ENCODE measurements around the gene CXorf58.
"Not testable (repeated sequence)": the region's sequence is repeated elsewhere in the genome, so short reads cannot be mapped to it uniquely, and the experiment has no call there.

The CXorf58 gene

DNA sequence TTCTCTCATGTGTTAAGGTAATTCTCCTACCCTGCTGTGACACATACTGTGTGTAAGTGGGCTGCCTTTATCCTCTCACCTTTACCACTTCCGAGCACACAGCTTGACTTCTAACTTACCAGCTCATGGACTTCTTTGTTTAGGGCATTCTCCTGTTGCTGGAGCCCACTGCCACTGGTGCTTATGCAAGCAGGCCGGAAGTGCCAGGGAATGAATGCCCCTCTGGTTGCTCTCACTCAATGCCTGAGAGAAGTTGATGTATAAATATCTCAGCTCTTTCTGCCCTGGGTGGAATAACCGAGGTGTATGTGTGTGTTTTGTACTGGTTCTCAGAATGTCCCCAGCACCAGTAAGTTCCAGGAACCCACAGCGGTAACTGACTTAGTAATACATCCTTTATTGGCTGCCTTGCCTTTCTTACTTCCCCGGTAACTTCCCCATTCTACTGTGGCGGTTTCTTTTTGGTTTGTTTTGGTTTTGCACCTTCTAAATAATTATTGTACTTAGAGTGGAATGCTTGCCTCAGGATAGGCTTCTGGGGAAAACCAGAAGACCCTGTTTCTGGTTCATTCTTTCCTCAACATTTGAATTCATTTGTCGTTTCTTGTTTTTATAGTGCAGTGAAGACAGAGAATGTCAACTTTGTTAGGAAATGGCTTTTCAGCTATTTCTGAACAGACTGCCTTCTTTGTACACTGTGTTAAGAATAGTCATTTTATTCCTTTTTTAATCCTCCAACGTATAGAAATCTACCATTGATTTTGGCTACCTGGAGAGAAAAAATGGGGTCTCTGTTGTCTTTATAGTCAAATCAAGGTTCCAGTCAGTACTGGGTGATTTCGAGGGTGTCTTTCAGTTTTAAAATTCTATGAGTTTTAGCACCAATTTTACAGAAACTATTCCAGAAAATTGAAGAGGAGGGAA is 45.4 kb downstream of the CXorf58 start:
- DNase-seq (ENCODE audit: low read depth, low spot score), result no peak

DNA sequence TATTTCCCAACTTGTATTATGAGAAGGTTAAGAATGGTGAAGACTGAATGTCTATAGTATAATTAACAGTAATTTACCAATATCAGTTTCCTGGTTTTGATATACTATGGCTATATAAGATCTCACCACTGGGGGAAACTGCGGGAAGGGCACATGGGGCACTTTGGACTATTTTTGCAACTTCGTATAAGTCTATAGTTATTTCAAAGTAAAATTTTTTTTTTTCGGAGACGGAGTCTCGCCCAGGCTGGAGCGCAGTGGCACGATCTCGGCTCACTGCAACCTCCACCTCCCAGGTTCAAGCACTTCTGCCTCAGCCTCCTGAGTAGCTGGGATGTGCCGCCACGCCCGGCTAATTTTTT is 46.1 kb downstream of the CXorf58 start:
- DNase-seq (ENCODE audit: low read depth, low spot score), result no peak

DNA sequence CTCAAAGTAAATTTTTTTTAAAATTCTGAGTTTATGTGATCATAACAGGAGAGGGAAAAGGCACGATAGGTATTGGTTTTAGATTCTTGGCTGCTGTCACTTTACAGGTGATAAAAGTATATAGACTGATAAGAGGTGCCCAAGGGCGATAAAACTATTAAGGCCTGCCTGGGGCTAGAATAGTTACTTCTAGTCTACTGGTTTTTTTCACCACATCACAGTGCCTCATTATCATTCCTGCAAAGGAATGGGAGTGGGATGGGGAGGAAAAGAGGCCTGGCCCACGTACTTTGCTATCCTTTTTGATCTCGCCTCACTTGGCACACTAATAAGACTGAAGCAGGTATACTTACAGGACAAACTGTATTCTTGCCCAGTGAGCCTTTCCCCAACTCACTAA is 46.6 kb downstream of the CXorf58 start:
- no peak for DNase-seq (ENCODE audit: low read depth, low spot score)

DNA sequence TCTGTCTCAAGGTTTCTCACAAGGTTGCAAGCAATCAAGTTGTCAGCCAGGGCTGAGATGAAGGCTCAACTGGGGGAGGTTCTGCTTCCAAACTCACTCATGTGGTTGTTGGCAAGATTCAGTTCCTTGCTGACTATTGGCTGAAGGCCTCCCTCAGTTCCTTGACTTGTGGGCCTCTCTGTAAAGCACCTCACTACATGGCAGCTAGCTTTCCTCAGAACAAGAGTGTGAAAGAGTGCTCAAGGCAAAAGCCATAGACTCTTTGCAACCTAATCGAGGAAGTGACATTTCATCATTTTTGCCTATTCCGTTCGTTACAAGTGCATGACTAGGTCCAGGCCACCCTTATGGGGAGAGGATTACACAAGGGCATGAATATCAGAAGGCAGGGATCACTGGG is 52.0 kb downstream of the CXorf58 start:
- no peak for DNase-seq (ENCODE audit: low read depth, low spot score)

DNA sequence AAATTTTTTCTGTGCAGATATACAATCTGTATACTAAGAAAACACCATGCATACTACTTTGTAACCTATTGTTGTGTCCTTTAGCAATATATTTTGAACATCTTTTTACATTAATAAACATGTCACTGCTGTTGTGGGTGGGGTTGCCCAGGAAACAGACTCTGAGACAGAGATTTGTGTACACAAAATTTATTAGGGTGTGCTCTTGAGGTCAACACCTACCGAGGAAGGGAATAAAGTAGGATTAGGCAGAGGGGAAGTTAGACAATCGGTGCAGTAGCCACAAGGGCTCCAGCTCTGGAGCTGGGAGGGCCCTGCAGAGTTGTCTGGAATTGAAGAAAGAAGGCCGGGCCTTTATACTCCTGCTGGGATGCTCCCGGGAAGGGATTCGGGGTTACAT is 56.4 kb downstream of the CXorf58 start:
- DNase-seq (ENCODE audit: low read depth, low spot score), result no peak

DNA sequence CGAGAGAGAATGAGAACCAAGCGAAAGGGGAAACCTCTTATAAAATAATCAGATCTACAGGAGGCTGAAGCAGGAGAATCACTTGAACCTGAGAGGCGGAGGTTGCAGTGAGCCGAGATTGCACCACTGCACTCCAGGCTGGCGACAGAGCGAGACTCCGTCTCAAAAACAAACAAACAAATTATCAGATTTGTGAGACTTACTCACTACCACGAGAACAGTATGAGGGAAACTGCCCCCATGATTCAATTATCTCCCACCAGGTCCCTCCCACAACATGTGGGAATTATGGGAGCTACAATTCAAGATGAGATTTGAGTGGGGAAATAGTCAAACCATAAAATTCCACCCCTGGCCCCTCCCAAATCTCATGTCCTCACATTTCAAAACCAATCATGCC is 57.8 kb downstream of the CXorf58 start:
- not testable (repeated sequence) for DNase-seq (ENCODE audit: low read depth, low spot score)

DNA sequence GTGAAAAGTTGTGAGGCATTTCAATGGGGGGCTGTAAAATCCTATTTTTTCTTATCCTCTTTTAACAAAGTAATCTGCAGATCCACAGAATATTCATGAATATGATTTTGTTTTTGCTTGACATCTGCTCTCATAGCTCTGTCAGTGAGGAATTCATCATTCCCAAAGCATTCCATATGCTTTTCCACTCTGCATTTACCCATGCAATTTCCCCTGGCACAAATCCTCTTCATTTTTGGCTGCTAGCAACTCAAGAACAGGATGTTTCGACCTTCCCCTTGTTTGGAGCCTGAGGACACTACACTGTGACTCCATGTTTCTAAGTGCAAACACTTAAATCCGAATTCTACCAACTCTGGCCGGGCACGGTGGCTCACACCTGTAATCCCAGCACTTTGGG is 70.7 kb downstream of the CXorf58 start:
- no peak for DNase-seq (ENCODE audit: low read depth, low spot score)

DNA sequence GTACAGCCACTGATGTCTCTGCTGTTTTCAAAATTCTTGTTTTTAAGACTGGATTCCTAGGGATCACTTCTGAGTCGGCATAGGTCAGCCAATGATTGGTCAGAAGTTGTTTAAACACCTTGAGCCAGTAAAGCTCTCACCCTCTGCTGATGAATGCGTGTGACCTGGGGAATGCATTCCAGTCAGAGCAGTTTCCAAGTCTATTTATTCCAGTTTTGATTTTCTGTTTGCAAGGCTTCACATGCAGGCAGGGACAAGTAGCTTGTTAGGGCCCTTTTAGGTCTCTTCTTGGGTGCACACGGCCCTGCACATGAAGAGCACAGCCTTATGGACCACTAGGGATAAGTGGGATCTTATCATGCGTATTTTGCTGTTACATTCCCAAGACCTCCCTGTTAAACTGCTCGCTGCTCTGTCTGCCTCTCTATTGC is 72.2 kb downstream of the CXorf58 start:
- DNase-seq (ENCODE audit: low read depth, low spot score), result no peak

DNA sequence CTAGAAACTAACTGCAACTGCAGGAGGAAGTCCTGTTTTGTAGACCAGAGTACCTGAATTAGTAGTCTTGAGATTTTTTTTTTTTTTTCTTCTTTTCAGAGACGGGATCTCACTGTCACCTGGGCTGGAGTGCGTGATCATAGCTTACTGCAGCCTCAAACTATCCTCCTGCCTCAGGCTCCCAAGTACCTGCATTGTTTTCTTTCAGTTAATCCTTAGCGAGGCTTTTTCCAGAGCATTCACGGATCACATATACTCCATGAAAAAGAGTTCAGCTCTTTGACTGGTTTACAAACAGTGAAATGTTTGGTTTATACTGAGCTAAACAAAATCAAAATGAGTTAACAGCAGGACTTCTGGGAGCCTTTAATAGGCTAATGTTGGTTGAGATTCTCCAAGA is 73.4 kb downstream of the CXorf58 start:
- DNase-seq (ENCODE audit: low read depth, low spot score), result no peak

DNA sequence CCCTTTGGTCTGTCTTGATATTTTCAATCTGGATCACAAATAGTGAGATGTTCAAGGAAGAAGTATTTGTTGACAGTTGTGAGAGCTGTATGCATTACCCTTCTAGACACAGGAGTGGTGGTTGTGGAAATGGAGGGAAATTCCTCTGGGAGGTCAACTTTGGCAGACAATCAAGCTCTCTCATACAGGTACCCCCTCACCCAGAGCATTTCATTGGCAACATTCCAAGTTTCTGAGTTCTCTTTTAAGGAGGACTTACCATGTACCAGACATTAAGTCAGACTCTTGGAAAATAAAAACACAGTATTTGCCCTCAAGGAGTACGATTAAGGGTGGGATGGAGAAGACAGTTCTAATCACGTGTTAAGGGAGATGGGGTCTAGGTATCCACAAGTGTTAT is 73.9 kb downstream of the CXorf58 start:
- no peak for DNase-seq (ENCODE audit: low read depth, low spot score)

DNA sequence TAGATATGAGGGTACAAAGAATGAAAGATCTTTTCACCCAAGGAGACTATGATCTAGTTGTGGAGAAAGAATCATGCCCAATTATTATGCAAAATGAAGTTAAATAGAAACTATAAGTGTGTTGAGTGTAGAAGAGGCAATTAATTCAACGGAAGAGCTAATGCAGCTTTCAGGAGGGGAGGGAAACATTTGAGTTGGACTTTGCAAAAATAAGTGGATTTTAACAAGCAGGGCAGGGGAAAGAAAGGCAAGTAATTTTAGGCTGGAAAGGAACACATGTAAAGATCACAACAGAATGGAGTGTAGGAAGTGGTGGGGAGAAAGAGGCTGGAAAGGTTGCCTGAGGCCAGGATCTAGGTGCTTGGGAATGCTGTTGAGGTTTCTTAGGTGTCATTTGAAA is 75.1 kb downstream of the CXorf58 start:
- DNase-seq (ENCODE audit: low read depth, low spot score), result no peak

All from smooth muscle cell of the brain vasculature (primary cell).